GM12878 (cell line): ENCODE results near the gene PLA2G4E. TPM values are rescaled to one million over a fixed set of nuclear protein-coding genes. Genes with fewer than 3 reads are reported as not detected.

Experiments used
- ATAC-seq: fragments of 200-7000 bp; cut with Tn5 transposase; 3 replicates; pipeline ENCODE4 v1.9.1; 2020; ENCODE audit warnings: mild to moderate bottlenecking, moderate library complexity
- BruUV-seq: library from RNA; stranded (reverse); fragments of 400-500 nt; replicated peaks from 2 replicates; lab custom pipeline; 2021; lab: Mats Ljungman, UMichigan
- CTCF ChIA-PET: fragments of 300-600 bp; sonication (Branson Sonifier 250); formaldehyde crosslinking; extraction: SDS; loops from one replicate; lab custom pipeline; 2021; ENCODE audit warnings: inconsistent platforms; lab: Yijun Ruan, JAX
- POLR2A ChIA-PET: fragments of 350-600 bp; formaldehyde crosslinking; extraction: SDS; loops from one replicate; lab custom pipeline; 2021; ENCODE audit warnings: inconsistent platforms; lab: Charles Lee
- RAD21 ChIA-PET: fragments of 300-600 bp; sonication (Branson Sonifier 250); formaldehyde crosslinking; loops from one replicate; lab custom pipeline; 2023; ENCODE audit warnings: antibody characterized with exemption; ENCODE audit not compliant: unreplicated experiment; lab: Charles Lee
- SMC1A ChIA-PET: fragments of 300-600 bp; sonication (Branson Sonifier 250); formaldehyde crosslinking; loops from one replicate; lab custom pipeline; 2023; ENCODE audit not compliant: unreplicated experiment, uncharacterized antibody; lab: Charles Lee
- DNase-seq: peaks from one replicate; pipeline ENCODE4 v3.0.0-alpha.2; 2011; ENCODE audit warnings: low read depth, low spot score
- FAIRE-seq: peaks from 3 replicates; lab custom pipeline; 2011; peaks lifted over from hg19 to GRCh38; lab: Jason Lieb, UNC
- H2AFZ ChIP-seq: 2 replicates; pipeline ENCODE4 v1.6.0; 2011; ENCODE audit warnings: low read depth, low read length, control low read depth; ENCODE audit not compliant: control insufficient read depth
- H3K27ac ChIP-seq: 2 replicates; pipeline ENCODE4 v1.5.1; 2011; ENCODE audit warnings: control low read depth; ENCODE audit not compliant: control insufficient read depth, insufficient read depth
- H3K27me3 ChIP-seq, 2 experiments: replicated peaks in 1 of 2; 2 replicates each; pipeline versions ENCODE4 v1.6.0 to v1.6.1; 2011; ENCODE audit warnings: low read length in 1 of 2; ENCODE audit not compliant: control insufficient read depth in 2 of 2, insufficient read depth in 2 of 2
- H3K36me3 ChIP-seq, 2 experiments: 2 replicates each; pipeline ENCODE4 v1.5.1; 2011; ENCODE audit warnings: low read length in 1 of 2; ENCODE audit not compliant: control insufficient read depth in 2 of 2, insufficient read depth in 2 of 2
- H3K4me1 ChIP-seq: 2 replicates; pipeline ENCODE4 v1.6.1; 2011; ENCODE audit warnings: mild to moderate bottlenecking, low read length, moderate library complexity, mixed read lengths; ENCODE audit not compliant: control insufficient read depth, insufficient read depth
- H3K4me2 ChIP-seq: 2 replicates; pipeline ENCODE4 v1.6.0; 2011; ENCODE audit warnings: control low read depth; ENCODE audit not compliant: control insufficient read depth, insufficient read depth
- H3K4me3 ChIP-seq: fragments of 200-600 bp; sonication (generic); 2 replicates; pipeline ENCODE4 v1.5.1; 2016
- H3K79me2 ChIP-seq: 2 replicates; pipeline ENCODE4 v1.6.0; 2011; ENCODE audit warnings: low read length; ENCODE audit not compliant: control insufficient read depth, insufficient read depth
- H3K9ac ChIP-seq: 2 replicates; pipeline ENCODE4 v1.8.0; 2011; ENCODE audit warnings: low read length, control low read depth, mixed read lengths; ENCODE audit not compliant: control insufficient read depth, insufficient read depth
- H3K9me3 ChIP-seq: replicated peaks from 3 replicates; pipeline ENCODE4 v1.5.1; 2011; ENCODE audit warnings: mild to moderate bottlenecking, low read length; ENCODE audit not compliant: control insufficient read depth, insufficient read depth
- H4K20me1 ChIP-seq: 2 replicates; pipeline ENCODE4 v1.6.0; 2011; ENCODE audit not compliant: control insufficient read depth, insufficient read depth
- NKRF ChIP-seq: fragments of 450-650 bp; conservative IDR thresholded peaks from 2 replicates; pipeline ENCODE4 v1.6.1; 2017; ENCODE audit warnings: mild to moderate bottlenecking, moderate library complexity
- POLR2AphosphoS5 ChIP-seq: IDR thresholded peaks from 2 replicates; pipeline ENCODE4 v1.6.1; 2011; ENCODE audit warnings: mild to moderate bottlenecking, low read length, inconsistent platforms
- WGBS: methylation state at CpG from one replicate; pipeline ENCODE4 v1.1.6; 2016; ENCODE audit warnings: low lambda C conversion rate; ENCODE audit not compliant: insufficient replicate concordance, insufficient coverage; ENCODE audit errors: missing lambda C conversion rate; 5-methylcytosine and 5-hydroxymethylcytosine counted together
- in situ Hi-C: fragments of 300-500 bp; cut with MboI; formaldehyde crosslinking; loops from 9 replicates; pipeline ENCODE4 v1.14.3; 2018; ENCODE audit warnings: mixed read lengths
- intact Hi-C: fragments of 100-400 bp; cut with micrococcal nuclease; formaldehyde crosslinking; loops from one replicate; pipeline ENCODE4 v1.14.2; 2022; ENCODE audit not compliant: unreplicated experiment
- polyA plus RNA-seq, 11 experiments: library from polyadenylated mRNA; depleted of rRNA in 4 of 11; unstranded in 6 of 11; stranded (reverse) in 5 of 11; fragments of >200 nt; fragmentation: Nextera tagmentation in 4 of 11; fragmentation: Illumina TruSeq in 1 of 11; extraction: Ambion mirVana in 4 of 11; extraction: Trizol in 1 of 11; gene quantifications; 1 replicate in 1 of 11; 2 replicates in 10 of 11; pipeline versions ENCODE4 v1.2.1 to v1.2.3, GENCODE V29; 2011 to 2016; ENCODE audit warnings: inconsistent platforms in 2 of 11, missing spikeins in 2 of 11, low read depth in 1 of 11
- total RNA-seq, 4 experiments: library from RNA; depleted of rRNA in 3 of 4; stranded (reverse); fragments of >200 nt in 3 of 4; fragmentation: Illumina TruSeq in 1 of 4; extraction: Trizol in 1 of 4; gene quantifications; 2 replicates each; pipeline versions ENCODE4 v1.2.1 to v1.2.3, GENCODE V29; 2013 to 2021

The PLA2G4E gene
- total and polyA plus RNA-seq, 10 of the 15 experiments (the other 5 are each of a cell fraction or from before 2014, with no cell fraction given): 0.05 to 0.32 (median 0.06) TPM; not detected in 5

- H3K27ac ChIP-seq: no peak overlapping the region
- CTCF ChIA-PET: interaction anchor here (1.0 kb wide), 1 partner anchor 28 kb away, joined by 3 read pairs; no protein-coding TSS in a partner anchor
- FAIRE-seq (no peak), DNase-seq (no peak), ATAC-seq (no peak)
- H3K9me3 ChIP-seq: no peaks in the 10 kb centered on the region
- peaks cover 46% of the 10 kb centered on the region for H3K79me2 ChIP-seq
- H3K4me2 ChIP-seq: no peak overlapping the region
- H2AFZ ChIP-seq: no peak overlapping the region
- BruUV-seq: no TSS peak
- SMC1A ChIA-PET: interaction anchor here (1.0 to 12.1 kb wide), 3 partner anchors 25 to 126 kb away, joined by 3 to 179 read pairs (median 3); partner anchors contain the start of gene EHD4
- intact Hi-C loops (no loop called here), in situ Hi-C loops (no loop called here)
- RAD21 ChIA-PET: interaction anchor here (5.2 kb wide), 1 partner anchor 38 kb away, joined by 97 read pairs; the partner anchor contains the start of gene EHD4
- 96% methylated on average over 9 of the region's 9 CpGs for WGBS
- TF ChIP-seq POLR2AphosphoS5: peak; percentile 28; the same call in 1 of the 2 replicates
- no peak for TF ChIP-seq NKRF
- no peak overlapping the region for H3K4me3 ChIP-seq
- peaks cover 5 to 10% of the 10 kb centered on the region in 2 experiments for H3K36me3 ChIP-seq
- H3K9ac ChIP-seq: no peak overlapping the region
- peaks cover 72% of the 10 kb centered on the region for H3K4me1 ChIP-seq
- H4K20me1 ChIP-seq: no peaks in the 10 kb centered on the region
- POLR2A ChIA-PET: no interaction called here
- no peaks in the 10 kb centered on the region for H3K27me3 ChIP-seq
Measured at GRCh38 chr15:41932101-41932500, 88.7 kb downstream of the PLA2G4E start.

Other genes with a start within 250 kb of the PLA2G4E start
Only the 7 nearest of the 8 such genes appear.
- gene JMJD7, start 192.9 kb downstream of the PLA2G4E start, total RNA-seq (2014; rRNA removed): 7.5 and 8.5 TPM in 2 replicates
- 4.4 and 4.7 TPM in 2 replicates for gene JMJD7, start 192.9 kb downstream of the PLA2G4E start, total RNA-seq (2014; rRNA removed; fragmentation: Illumina TruSeq; extraction: Trizol)
- 10.3 and 12.2 TPM in 2 replicates for gene JMJD7, start 192.9 kb downstream of the PLA2G4E start, total RNA-seq (2021)
- 3.7 and 6.8 TPM in 2 replicates for gene JMJD7, start 192.9 kb downstream of the PLA2G4E start, polyA plus RNA-seq (2011; rRNA removed)
- gene JMJD7, start 192.9 kb downstream of the PLA2G4E start, polyA plus RNA-seq (2014; fragmentation: Illumina TruSeq; extraction: Trizol): 0.86 and 5.3 TPM in 2 replicates
- gene JMJD7, start 192.9 kb downstream of the PLA2G4E start, polyA plus RNA-seq (2014; fragmentation: Nextera tagmentation; extraction: Ambion mirVana): 1 to 10 TPM in 1 of 2 experiments, under 1 TPM in 1; 0.79 to 2.2 TPM
- gene JMJD7, start 192.9 kb downstream of the PLA2G4E start, polyA plus RNA-seq (2014; rRNA removed): 8.9 and 9.9 TPM in 2 replicates
- gene JMJD7, start 192.9 kb downstream of the PLA2G4E start, polyA plus RNA-seq (2016; fragmentation: Nextera tagmentation; extraction: Ambion mirVana): 10 to 100 TPM in 1 of 2 experiments, 1 to 10 TPM in 1; 6.3 to 10.4 TPM
- gene PLA2G4B, start 182.2 kb downstream of the PLA2G4E start, total RNA-seq (2014; rRNA removed): 2.6 and 3.1 TPM in 2 replicates
- 0.67 and 0.78 TPM in 2 replicates for gene PLA2G4B, start 182.2 kb downstream of the PLA2G4E start, total RNA-seq (2014; rRNA removed; fragmentation: Illumina TruSeq; extraction: Trizol)
- 3.1 and 6.6 TPM in 2 replicates for gene PLA2G4B, start 182.2 kb downstream of the PLA2G4E start, total RNA-seq (2021)
- gene PLA2G4B, start 182.2 kb downstream of the PLA2G4E start, polyA plus RNA-seq (2011; rRNA removed): 2.7 and 3.2 TPM in 2 replicates
- 0.43 and 2.4 TPM in 2 replicates for gene PLA2G4B, start 182.2 kb downstream of the PLA2G4E start, polyA plus RNA-seq (2014; fragmentation: Illumina TruSeq; extraction: Trizol)
- under 1 TPM; 0.22 to 0.93 TPM for gene PLA2G4B, start 182.2 kb downstream of the PLA2G4E start, polyA plus RNA-seq (2014; fragmentation: Nextera tagmentation; extraction: Ambion mirVana)
- 3.8 and 6.9 TPM in 2 replicates for gene PLA2G4B, start 182.2 kb downstream of the PLA2G4E start, polyA plus RNA-seq (2014; rRNA removed)
- 1 to 10 TPM; 4.4 to 6.3 TPM for gene PLA2G4B, start 182.2 kb downstream of the PLA2G4E start, polyA plus RNA-seq (2016; fragmentation: Nextera tagmentation; extraction: Ambion mirVana)
- 0.06 and 0.44 TPM in 2 replicates for gene SPTBN5, start 127.0 kb downstream of the PLA2G4E start, total RNA-seq (2014; rRNA removed)
- gene SPTBN5, start 127.0 kb downstream of the PLA2G4E start, total RNA-seq (2014; rRNA removed; fragmentation: Illumina TruSeq; extraction: Trizol): under 0.01 TPM in 1 of 2 replicates, not detected in the other
- gene SPTBN5, start 127.0 kb downstream of the PLA2G4E start, total RNA-seq (2021): 0.05 and 0.18 TPM in 2 replicates
- gene SPTBN5, start 127.0 kb downstream of the PLA2G4E start, polyA plus RNA-seq (2011; rRNA removed): 0.01 and 0.03 TPM in 2 replicates
- 0.01 TPM in 1 of 2 replicates, not detected in the other for gene SPTBN5, start 127.0 kb downstream of the PLA2G4E start, polyA plus RNA-seq (2014; fragmentation: Illumina TruSeq; extraction: Trizol)
- gene SPTBN5, start 127.0 kb downstream of the PLA2G4E start, polyA plus RNA-seq (2014; fragmentation: Nextera tagmentation; extraction: Ambion mirVana): not detected
- gene SPTBN5, start 127.0 kb downstream of the PLA2G4E start, polyA plus RNA-seq (2014; rRNA removed): 0.06 and 0.10 TPM in 2 replicates
- gene SPTBN5, start 127.0 kb downstream of the PLA2G4E start, polyA plus RNA-seq (2016; fragmentation: Nextera tagmentation; extraction: Ambion mirVana): not detected
- gene EHD4, start 48.5 kb downstream of the PLA2G4E start, total RNA-seq (2014; rRNA removed): 48.2 and 49.6 TPM in 2 replicates
- gene EHD4, start 48.5 kb downstream of the PLA2G4E start, total RNA-seq (2014; rRNA removed; fragmentation: Illumina TruSeq; extraction: Trizol): 24.3 and 26.0 TPM in 2 replicates
- gene EHD4, start 48.5 kb downstream of the PLA2G4E start, total RNA-seq (2021): 52.1 and 53.2 TPM in 2 replicates
- gene EHD4, start 48.5 kb downstream of the PLA2G4E start, polyA plus RNA-seq (2011; rRNA removed): 25.6 and 42.2 TPM in 2 replicates
- 18.9 and 29.3 TPM in 2 replicates for gene EHD4, start 48.5 kb downstream of the PLA2G4E start, polyA plus RNA-seq (2014; fragmentation: Illumina TruSeq; extraction: Trizol)
- 1 to 10 TPM; 4.2 to 8.6 TPM for gene EHD4, start 48.5 kb downstream of the PLA2G4E start, polyA plus RNA-seq (2014; fragmentation: Nextera tagmentation; extraction: Ambion mirVana)
- gene EHD4, start 48.5 kb downstream of the PLA2G4E start, polyA plus RNA-seq (2014; rRNA removed): 47.3 and 50.1 TPM in 2 replicates
- gene EHD4, start 48.5 kb downstream of the PLA2G4E start, polyA plus RNA-seq (2016; fragmentation: Nextera tagmentation; extraction: Ambion mirVana): 10 to 100 TPM; 60.7 to 62.9 TPM
- not detected in 2 replicates for gene PLA2G4D, start 73.5 kb upstream of the PLA2G4E start, total RNA-seq (2014; rRNA removed)
- gene PLA2G4D, start 73.5 kb upstream of the PLA2G4E start, total RNA-seq (2014; rRNA removed; fragmentation: Illumina TruSeq; extraction: Trizol): not detected in 2 replicates
- gene PLA2G4D, start 73.5 kb upstream of the PLA2G4E start, total RNA-seq (2021): not detected in 2 replicates
- 0.03 TPM in 1 of 2 replicates, not detected in the other for gene PLA2G4D, start 73.5 kb upstream of the PLA2G4E start, polyA plus RNA-seq (2011; rRNA removed)
- gene PLA2G4D, start 73.5 kb upstream of the PLA2G4E start, polyA plus RNA-seq (2014; fragmentation: Illumina TruSeq; extraction: Trizol): not detected in 2 replicates
- gene PLA2G4D, start 73.5 kb upstream of the PLA2G4E start, polyA plus RNA-seq (2014; fragmentation: Nextera tagmentation; extraction: Ambion mirVana): not detected
- gene PLA2G4D, start 73.5 kb upstream of the PLA2G4E start, polyA plus RNA-seq (2014; rRNA removed): 0.06 TPM in 1 of 2 replicates, not detected in the other
- gene PLA2G4D, start 73.5 kb upstream of the PLA2G4E start, polyA plus RNA-seq (2016; fragmentation: Nextera tagmentation; extraction: Ambion mirVana): not detected
- not detected in 2 replicates for gene PLA2G4F, start 135.6 kb upstream of the PLA2G4E start, total RNA-seq (2014; rRNA removed)
- not detected in 2 replicates for gene PLA2G4F, start 135.6 kb upstream of the PLA2G4E start, total RNA-seq (2014; rRNA removed; fragmentation: Illumina TruSeq; extraction: Trizol)
- gene PLA2G4F, start 135.6 kb upstream of the PLA2G4E start, total RNA-seq (2021): 0.05 TPM in 1 of 2 replicates, not detected in the other
- not detected in 2 replicates for gene PLA2G4F, start 135.6 kb upstream of the PLA2G4E start, polyA plus RNA-seq (2011; rRNA removed)
- not detected in 2 replicates for gene PLA2G4F, start 135.6 kb upstream of the PLA2G4E start, polyA plus RNA-seq (2014; fragmentation: Illumina TruSeq; extraction: Trizol)
- not detected for gene PLA2G4F, start 135.6 kb upstream of the PLA2G4E start, polyA plus RNA-seq (2014; fragmentation: Nextera tagmentation; extraction: Ambion mirVana)
- not detected in 2 replicates for gene PLA2G4F, start 135.6 kb upstream of the PLA2G4E start, polyA plus RNA-seq (2014; rRNA removed)
- not detected for gene PLA2G4F, start 135.6 kb upstream of the PLA2G4E start, polyA plus RNA-seq (2016; fragmentation: Nextera tagmentation; extraction: Ambion mirVana)
- 34.5 and 36.6 TPM in 2 replicates for gene VPS39, start 187.3 kb upstream of the PLA2G4E start, total RNA-seq (2014; rRNA removed)
- gene VPS39, start 187.3 kb upstream of the PLA2G4E start, total RNA-seq (2014; rRNA removed; fragmentation: Illumina TruSeq; extraction: Trizol): 27.5 and 32.8 TPM in 2 replicates
- 46.4 and 50.0 TPM in 2 replicates for gene VPS39, start 187.3 kb upstream of the PLA2G4E start, total RNA-seq (2021)
- gene VPS39, start 187.3 kb upstream of the PLA2G4E start, polyA plus RNA-seq (2011; rRNA removed): 40.9 TPM in 2 replicates
- gene VPS39, start 187.3 kb upstream of the PLA2G4E start, polyA plus RNA-seq (2014; fragmentation: Illumina TruSeq; extraction: Trizol): 47.6 and 48.2 TPM in 2 replicates
- gene VPS39, start 187.3 kb upstream of the PLA2G4E start, polyA plus RNA-seq (2014; fragmentation: Nextera tagmentation; extraction: Ambion mirVana): 1 to 10 TPM; 4.9 to 6.9 TPM
- 42.0 and 46.3 TPM in 2 replicates for gene VPS39, start 187.3 kb upstream of the PLA2G4E start, polyA plus RNA-seq (2014; rRNA removed)
- 10 to 100 TPM; 31.9 to 37.9 TPM for gene VPS39, start 187.3 kb upstream of the PLA2G4E start, polyA plus RNA-seq (2016; fragmentation: Nextera tagmentation; extraction: Ambion mirVana)